ENCODE results near the gene GGT5. TPM values are rescaled to one million over a fixed set of nuclear protein-coding genes. Genes with fewer than 3 reads are reported as not detected.

The GGT5 gene
- total and polyA plus RNA-seq, 2 experiments from 2014 or later: 9.8 to 47.4 TPM

GRCh38 chr22:24224468-24224867 lies 20.4 kb downstream of the GGT5 start:
- TF ChIP-seq CTCF (IDR thresholded peaks at IDR 0.05; ENCODE audit: poor library complexity): no peak
- H3K4me1 ChIP-seq (ENCODE audit: insufficient read depth): no peaks in the 10 kb centered on the region
- no peak overlapping the region for H3K4me3 ChIP-seq
- no peaks in the 10 kb centered on the region for H3K27me3 ChIP-seq
- no peaks in the 10 kb centered on the region for H3K9me3 ChIP-seq (ENCODE audit: low read depth)
- 100% methylated on average over 1 of the region's 1 CpG for WGBS (ENCODE audit: low lambda C conversion rate, missing lambda C conversion rate)
- no peak overlapping the region for H2AFZ ChIP-seq
- no peak overlapping the region for H3K4me2 ChIP-seq
- no peaks in the 10 kb centered on the region for H3K79me2 ChIP-seq
- H4K20me1 ChIP-seq (ENCODE audit: insufficient read depth, poor library complexity, severe bottlenecking): no peaks in the 10 kb centered on the region
- no peaks in the 10 kb centered on the region for H3K36me3 ChIP-seq (replicated peaks; ENCODE audit: insufficient read depth, low read depth)
- H3K9me2 ChIP-seq (replicated peaks; ENCODE audit: insufficient read depth): no peaks in the 10 kb centered on the region
- DNase-seq (ENCODE audit: low spot score): no peak
- no peak overlapping the region for H3K27ac ChIP-seq

- Histone ChIP-seq H3K4me3 (no peak overlapping the region), H3K9me2 (replicated peaks; ENCODE audit: insufficient read depth) (no peaks in the 10 kb centered on the region), H3K4me1 (ENCODE audit: insufficient read depth) (no peaks in the 10 kb centered on the region), H3K79me2 (no peaks in the 10 kb centered on the region), H3K27ac (no peak overlapping the region), H2AFZ (no peak overlapping the region), H3K36me3 (replicated peaks; ENCODE audit: insufficient read depth, low read depth) (no peaks in the 10 kb centered on the region), H3K27me3 (no peaks in the 10 kb centered on the region), H4K20me1 (ENCODE audit: insufficient read depth, poor library complexity, severe bottlenecking) (no peaks in the 10 kb centered on the region), H3K9me3 (ENCODE audit: low read depth) (no peaks in the 10 kb centered on the region), H3K4me2 (no peak overlapping the region)
- 96% methylated on average over 9 of the region's 9 CpGs for WGBS (ENCODE audit: low lambda C conversion rate, missing lambda C conversion rate)
- DNase-seq (ENCODE audit: low spot score): no peak
- no peak for TF ChIP-seq EZH2phosphoT487 (IDR thresholded peaks at IDR 0.05; ENCODE audit: low read depth, severe bottlenecking, unreplicated experiment)
- no peak for TF ChIP-seq EZH2 (IDR thresholded peaks at IDR 0.05; ENCODE audit: borderline replicate concordance)
- no peak for TF ChIP-seq CTCF (IDR thresholded peaks at IDR 0.05; ENCODE audit: poor library complexity)
Observed at GRCh38 chr22:24219750-24220149, 25.1 kb downstream of the GGT5 start.

GRCh38 chr22:24217384-24217783 lies 27.5 kb downstream of the GGT5 start:
- TF ChIP-seq EZH2phosphoT487 (IDR thresholded peaks at IDR 0.05; ENCODE audit: low read depth, severe bottlenecking, unreplicated experiment) (no peak), EZH2 (IDR thresholded peaks at IDR 0.05; ENCODE audit: borderline replicate concordance) (no peak), CTCF (IDR thresholded peaks at IDR 0.05; ENCODE audit: poor library complexity) (no peak)
- no peak overlapping the region for H3K4me3 ChIP-seq
- WGBS (ENCODE audit: low lambda C conversion rate, missing lambda C conversion rate): 60% methylated on average over 3 of the region's 3 CpGs

More at GRCh38 chr22:24217384-24217783, 27.5 kb downstream of the GGT5 start:
- no peaks in the 10 kb centered on the region for H3K4me1 ChIP-seq (ENCODE audit: insufficient read depth)
- no peaks in the 10 kb centered on the region for H3K36me3 ChIP-seq (replicated peaks; ENCODE audit: insufficient read depth, low read depth)
- no peak overlapping the region for H2AFZ ChIP-seq
- no peaks in the 10 kb centered on the region for H4K20me1 ChIP-seq (ENCODE audit: insufficient read depth, poor library complexity, severe bottlenecking)
- H3K79me2 ChIP-seq: no peaks in the 10 kb centered on the region
- no peaks in the 10 kb centered on the region for H3K9me2 ChIP-seq (replicated peaks; ENCODE audit: insufficient read depth)
- no peaks in the 10 kb centered on the region for H3K27me3 ChIP-seq
- no peaks in the 10 kb centered on the region for H3K9me3 ChIP-seq (ENCODE audit: low read depth)
- no peak for DNase-seq (ENCODE audit: low spot score)
- no peak overlapping the region for H3K4me2 ChIP-seq
- H3K27ac ChIP-seq: no peak overlapping the region

Data from hepatocyte (in vitro differentiated cells).